Breast epithelium (tissue), 3 donors: ENCODE measurements around the gene CRK.

Experiments
- POLR2A ChIP-seq: fragments of 450-650 bp; IDR thresholded peaks from one replicate; pipeline ENCODE4 v1.6.1; 2016; ENCODE audit warnings: antibody characterized with exemption, mild to moderate bottlenecking, moderate library complexity
- TF ChIP-seq, protein P1 (sequence below), 3 donors: fragments of 450-650 bp; IDR thresholded peaks; one replicate each; pipeline ENCODE4 v1.5.1; 2016 to 2017; ENCODE audit warnings: antibody characterized with exemption in 3 of 3, mild to moderate bottlenecking in 3 of 3, moderate library complexity in 3 of 3

DNA sequence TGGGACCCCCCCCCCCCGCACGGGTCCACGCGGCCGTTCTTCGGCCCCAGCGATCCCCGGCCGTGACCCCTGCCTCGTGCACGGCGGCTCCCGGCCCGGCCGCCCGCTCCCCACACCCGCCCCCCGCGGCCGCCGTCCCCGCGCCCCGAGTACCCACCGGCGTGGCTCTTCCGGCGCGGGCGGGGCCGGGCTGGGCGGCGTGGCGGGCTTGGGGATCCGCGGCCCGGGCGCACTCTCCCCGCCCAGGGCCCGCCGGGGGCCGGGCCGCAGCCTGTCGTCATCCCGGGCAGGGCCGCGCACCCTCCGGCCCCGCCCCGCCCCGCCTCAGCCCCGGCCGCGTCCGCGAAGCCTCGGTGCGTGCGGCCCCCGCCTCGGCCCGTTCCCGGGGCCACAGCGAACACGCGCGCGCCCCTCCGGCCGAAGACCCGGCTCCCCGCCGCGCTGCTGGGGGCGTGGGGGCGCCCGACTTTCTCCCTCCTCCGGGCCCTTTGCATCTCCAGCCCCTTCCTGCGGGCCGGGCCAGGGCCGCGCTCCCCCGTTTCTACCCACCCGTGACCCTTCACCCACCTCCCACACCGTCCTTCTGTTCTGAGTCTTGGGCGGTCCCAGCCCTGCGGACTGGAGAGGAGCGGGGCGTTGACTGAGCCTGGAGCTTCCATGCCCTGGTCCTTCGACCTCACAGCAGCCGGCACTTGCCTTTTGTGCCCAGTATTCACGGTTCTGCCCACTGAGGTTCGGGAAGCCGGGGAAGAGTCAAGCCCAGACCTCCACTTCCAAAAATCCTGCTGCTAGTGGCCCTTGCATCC is 35.6 kb upstream of the CRK start:
- TF ChIP-seq, protein P1, sequence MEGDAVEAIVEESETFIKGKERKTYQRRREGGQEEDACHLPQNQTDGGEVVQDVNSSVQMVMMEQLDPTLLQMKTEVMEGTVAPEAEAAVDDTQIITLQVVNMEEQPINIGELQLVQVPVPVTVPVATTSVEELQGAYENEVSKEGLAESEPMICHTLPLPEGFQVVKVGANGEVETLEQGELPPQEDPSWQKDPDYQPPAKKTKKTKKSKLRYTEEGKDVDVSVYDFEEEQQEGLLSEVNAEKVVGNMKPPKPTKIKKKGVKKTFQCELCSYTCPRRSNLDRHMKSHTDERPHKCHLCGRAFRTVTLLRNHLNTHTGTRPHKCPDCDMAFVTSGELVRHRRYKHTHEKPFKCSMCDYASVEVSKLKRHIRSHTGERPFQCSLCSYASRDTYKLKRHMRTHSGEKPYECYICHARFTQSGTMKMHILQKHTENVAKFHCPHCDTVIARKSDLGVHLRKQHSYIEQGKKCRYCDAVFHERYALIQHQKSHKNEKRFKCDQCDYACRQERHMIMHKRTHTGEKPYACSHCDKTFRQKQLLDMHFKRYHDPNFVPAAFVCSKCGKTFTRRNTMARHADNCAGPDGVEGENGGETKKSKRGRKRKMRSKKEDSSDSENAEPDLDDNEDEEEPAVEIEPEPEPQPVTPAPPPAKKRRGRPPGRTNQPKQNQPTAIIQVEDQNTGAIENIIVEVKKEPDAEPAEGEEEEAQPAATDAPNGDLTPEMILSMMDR (IDR thresholded peaks at IDR 0.05) = no peak
- peak; percentile 9 for TF ChIP-seq POLR2A
